H1 (cell line): Measurements from ENCODE around the gene TGFBI. TPM values are rescaled to one million over a fixed set of nuclear protein-coding genes. Genes with fewer than 3 reads are reported as not detected.

ENCODE experiments used
- CTCF ChIA-PET: fragments of 300-600 bp; sonication (Branson Sonifier 250); formaldehyde crosslinking; loops from one replicate; lab custom pipeline; 2021; ENCODE audit not compliant: partially characterized antibody; lab: Charles Lee
- POLR2A ChIA-PET: fragments of 300-600 bp; sonication (Branson Sonifier 250); formaldehyde crosslinking; loops from one replicate; lab custom pipeline; 2021; ENCODE audit warnings: inconsistent platforms; ENCODE audit not compliant: partially characterized antibody; lab: Charles Lee
- DNase-seq, 2 experiments: peaks; one replicate each; pipeline versions ENCODE4 v3.0.0 to v3.0.0-alpha.2; 2010 to 2022; ENCODE audit warnings: low spot score in 2 of 2, low read depth in 1 of 2, mixed read lengths in 1 of 2
- FAIRE-seq: peaks from 2 replicates; lab custom pipeline; 2011; peaks lifted over from hg19 to GRCh38; lab: Jason Lieb, UNC
- H2AFZ ChIP-seq: 2 replicates; pipeline ENCODE4 v1.8.1; 2012; ENCODE audit warnings: low read length, inconsistent platforms
- H2AK5ac ChIP-seq: 2 replicates; pipeline ENCODE4 v1.6.1; 2013; ENCODE audit warnings: low read depth, low read length
- H2BK120ac ChIP-seq: replicated peaks from 2 replicates; pipeline ENCODE3; 2013; ENCODE audit warnings: low read depth, low read length, inconsistent platforms
- H2BK12ac ChIP-seq: 2 replicates; pipeline ENCODE4 v1.6.1; 2013; ENCODE audit warnings: low read depth, low read length
- H2BK15ac ChIP-seq: 2 replicates; pipeline ENCODE4 v1.6.1; 2013; ENCODE audit warnings: low read length
- H2BK20ac ChIP-seq: 2 replicates; pipeline ENCODE4 v1.6.1; 2013; ENCODE audit warnings: low read length
- H2BK5ac ChIP-seq: 2 replicates; pipeline ENCODE4 v1.6.1; 2013; ENCODE audit warnings: low read depth, low read length
- H3K14ac ChIP-seq: 2 replicates; pipeline ENCODE4 v1.6.1; 2013; ENCODE audit warnings: inconsistent platforms; ENCODE audit not compliant: insufficient read length
- H3K18ac ChIP-seq: 2 replicates; pipeline ENCODE4 v1.6.1; 2013; ENCODE audit warnings: low read length; ENCODE audit errors: extremely low read depth
- H3K23ac ChIP-seq: 2 replicates; pipeline ENCODE4 v1.6.1; 2013; ENCODE audit warnings: inconsistent platforms; ENCODE audit not compliant: insufficient read length
- H3K23me2 ChIP-seq: 2 replicates; pipeline ENCODE4 v1.6.1; 2013; ENCODE audit warnings: low read depth, low read length
- H3K27ac ChIP-seq: 2 replicates; pipeline ENCODE4 v1.6.1; 2011; ENCODE audit warnings: low read depth, low read length, inconsistent platforms
- H3K27me3 ChIP-seq, 4 experiments: replicated peaks in 1 of 4; 1 replicate in 1 of 4; 2 replicates in 3 of 4; pipeline versions ENCODE4 v1.6.1 to v1.8.1; 2011 to 2013; ENCODE audit warnings: low read length in 3 of 4, mild to moderate bottlenecking in 3 of 4, inconsistent platforms in 2 of 4, mixed read lengths in 2 of 4, moderate library complexity in 1 of 4; ENCODE audit not compliant: control insufficient read depth in 3 of 4, insufficient read depth in 3 of 4; ENCODE audit errors: extremely low read depth in 1 of 4
- H3K36me3 ChIP-seq, 4 experiments: 2 replicates each; pipeline versions ENCODE4 v1.6.1 to v1.8.1; 2011 to 2013; ENCODE audit warnings: mild to moderate bottlenecking in 4 of 4, low read length in 3 of 4, moderate library complexity in 2 of 4, control low read depth in 1 of 4, inconsistent platforms in 1 of 4; ENCODE audit not compliant: insufficient read depth in 4 of 4, control insufficient read depth in 2 of 4
- H3K4ac ChIP-seq: replicated peaks from 2 replicates; pipeline ENCODE3; 2013; ENCODE audit warnings: low read length, low read depth, mixed read lengths, inconsistent platforms; ENCODE audit not compliant: insufficient read length
- H3K4me1 ChIP-seq, 4 experiments: replicated peaks in 1 of 4; 1 replicate in 1 of 4; 2 replicates in 3 of 4; pipeline versions ENCODE4 v1.6.1 to v1.8.1; 2011 to 2013; ENCODE audit warnings: low read length in 3 of 4, inconsistent platforms in 2 of 4, mixed read lengths in 1 of 4; ENCODE audit not compliant: insufficient read depth in 4 of 4, control insufficient read depth in 3 of 4
- H3K4me2 ChIP-seq, 2 experiments: 2 replicates each; pipeline versions ENCODE4 v1.6.1 to v1.8.1; 2011 to 2013; ENCODE audit warnings: low read depth in 2 of 2, low read length in 2 of 2, control low read depth in 1 of 2, inconsistent platforms in 1 of 2, mild to moderate bottlenecking in 1 of 2; ENCODE audit not compliant: insufficient read depth in 1 of 2
- H3K4me3 ChIP-seq, 4 experiments: fragments of 200-600, 300-600 bp in 1 of 4; sonication (generic), shearing (Covaris generic), sonication (Bioruptor Twin) in 1 of 4; 2 replicates each; pipeline versions ENCODE4 v1.5.1 to v1.8.1; 2011 to 2016; ENCODE audit warnings: low read length in 4 of 4, low read depth in 3 of 4, control low read depth in 2 of 4, inconsistent platforms in 2 of 4, mild to moderate bottlenecking in 2 of 4, mixed read lengths in 1 of 4, moderate library complexity in 1 of 4; ENCODE audit not compliant: insufficient read depth in 2 of 4; ENCODE audit errors: extremely low read depth in 1 of 4
- H3K56ac ChIP-seq: replicated peaks from 2 replicates; pipeline ENCODE3; 2013; ENCODE audit warnings: low read depth, mild to moderate bottlenecking, mixed read lengths, low read length, inconsistent platforms; ENCODE audit not compliant: insufficient read length
- H3K79me1 ChIP-seq: 2 replicates; pipeline ENCODE4 v1.6.1; 2013; ENCODE audit warnings: low read depth, low read length, control low read depth
- H3K79me2 ChIP-seq, 2 experiments: 2 replicates each; pipeline versions ENCODE4 v1.6.1 to v1.8.1; 2012 to 2013; ENCODE audit warnings: low read length in 2 of 2, mild to moderate bottlenecking in 2 of 2, inconsistent platforms in 1 of 2; ENCODE audit not compliant: insufficient read depth in 2 of 2, control insufficient read depth in 1 of 2
- H3K9ac ChIP-seq, 4 experiments: replicated peaks in 1 of 4; 1 replicate in 1 of 4; 2 replicates in 3 of 4; pipeline versions ENCODE4 v1.6.1 to v1.8.1; 2011 to 2013; ENCODE audit warnings: low read depth in 3 of 4, low read length in 3 of 4, control low read depth in 2 of 4, mild to moderate bottlenecking in 2 of 4, moderate library complexity in 2 of 4, inconsistent platforms in 1 of 4; ENCODE audit errors: extremely low read depth in 1 of 4
- H3K9me3 ChIP-seq, 2 experiments: 2 replicates each; pipeline versions ENCODE4 v1.6.1 to v1.8.1; 2012 to 2013; ENCODE audit warnings: mild to moderate bottlenecking in 2 of 2, moderate library complexity in 2 of 2, control low read depth in 1 of 2, inconsistent platforms in 1 of 2, low read depth in 1 of 2, low read length in 1 of 2, mixed read lengths in 1 of 2; ENCODE audit not compliant: insufficient read depth in 2 of 2
- H4K20me1 ChIP-seq, 2 experiments: replicated peaks in 1 of 2; 2 replicates each; pipeline versions ENCODE3 to v1.8.1; 2011 to 2013; ENCODE audit warnings: inconsistent platforms in 2 of 2, low read length in 2 of 2, mild to moderate bottlenecking in 1 of 2; ENCODE audit not compliant: insufficient read depth in 2 of 2, control insufficient read depth in 1 of 2
- H4K5ac ChIP-seq: 2 replicates; pipeline ENCODE4 v1.6.1; 2013; ENCODE audit warnings: low read length, low read depth, mixed read lengths, inconsistent platforms; ENCODE audit not compliant: insufficient read length
- H4K8ac ChIP-seq: 2 replicates; pipeline ENCODE4 v1.8.0; 2013; ENCODE audit warnings: mild to moderate bottlenecking, moderate library complexity, low read length, inconsistent platforms; ENCODE audit not compliant: insufficient read depth; ENCODE audit errors: extremely low read depth
- H4K91ac ChIP-seq: replicated peaks from 2 replicates; pipeline ENCODE3; 2013; ENCODE audit warnings: low read length, mixed read lengths, inconsistent platforms; ENCODE audit not compliant: insufficient read length
- ATF3 ChIP-seq: IDR thresholded peaks from 2 replicates; pipeline ENCODE4 v1.6.1; 2011; ENCODE audit warnings: low read depth, mild to moderate bottlenecking, low read length; ENCODE audit not compliant: insufficient read depth
- BACH1 ChIP-seq: IDR thresholded peaks from 2 replicates; pipeline ENCODE4 v1.6.1; 2012; ENCODE audit warnings: low read length, improper control_type of control experiment
- E2F6 ChIP-seq: IDR thresholded peaks from 2 replicates; pipeline ENCODE4 v1.6.1; 2012; ENCODE audit warnings: inconsistent platforms
- EP300 ChIP-seq, 2 experiments: IDR thresholded peaks; 1 replicate in 1 of 2; 2 replicates in 1 of 2; pipeline ENCODE4 v1.6.1; 2011 to 2012; ENCODE audit warnings: low read depth in 2 of 2, low read length in 2 of 2, mild to moderate bottlenecking in 2 of 2, borderline replicate concordance in 1 of 2, inconsistent platforms in 1 of 2, moderate library complexity in 1 of 2
- EZH2 ChIP-seq: fragments of 200-600 bp; sonication (generic); IDR thresholded peaks from 2 replicates; pipeline ENCODE4 v1.7.1; 2012; ENCODE audit warnings: low read depth, mild to moderate bottlenecking, moderate library complexity, low read length, inconsistent platforms; ENCODE audit not compliant: severe bottlenecking
- FOSL1 ChIP-seq: IDR thresholded peaks from 2 replicates; pipeline ENCODE4 v1.6.1; 2011; ENCODE audit warnings: mild to moderate bottlenecking, low read depth, low read length, moderate library complexity; ENCODE audit not compliant: insufficient read depth
- KDM4A ChIP-seq: IDR thresholded peaks from one replicate; pipeline ENCODE4 v1.7.1; 2012; ENCODE audit warnings: low read depth, mild to moderate bottlenecking, moderate library complexity, low read length, inconsistent platforms; ENCODE audit not compliant: severe bottlenecking
- TAF7 ChIP-seq: optimal IDR thresholded peaks from 2 replicates; pipeline ENCODE3; 2011; ENCODE audit warnings: low read depth, mild to moderate bottlenecking, inconsistent platforms, low read length, moderate library complexity, borderline replicate concordance
- WGBS, 2 experiments: shearing (Covaris generic) in 1 of 2; methylation state at CpG; one replicate each; pipeline versions ENCODE4 v1.1.6 to v1.1.7; 2013 to 2015; ENCODE audit warnings: low lambda C conversion rate in 2 of 2, mixed read lengths in 2 of 2, inconsistent platforms in 1 of 2, low coverage in 1 of 2, missing lambda C conversion rate in 1 of 2; ENCODE audit not compliant: insufficient replicate concordance in 2 of 2, insufficient coverage in 1 of 2, insufficient read length in 1 of 2; ENCODE audit errors: extremely low coverage in 1 of 2, missing lambda C conversion rate in 1 of 2; 5-methylcytosine and 5-hydroxymethylcytosine counted together
- polyA plus RNA-seq, 7 experiments: library from polyadenylated mRNA; depleted of rRNA in 3 of 7; stranded (reverse) in 5 of 7; unstranded in 2 of 7; fragments of >200 nt in 5 of 7; fragments of 200-250 nt in 2 of 7; gene quantifications; 1 replicate in 5 of 7; 2 replicates in 1 of 7; 4 replicates in 1 of 7; pipeline versions ENCODE4 v1.2.1 to v1.2.3, GENCODE V29; 2011 to 2013; ENCODE audit warnings: missing spikeins in 2 of 7, mixed read lengths in 2 of 7
- total RNA-seq: library from RNA; stranded (reverse); fragmentation: NEBNext Ultra II Directional; extraction: Animal tissue kit (Norgen Biotek cat#: 25700); gene quantifications from 2 replicates; pipeline ENCODE4 v1.2.1, GENCODE V29; 2021

Gene TGFBI
- total and polyA plus RNA-seq, 2 of the 8 experiments (the other 6 are each of a cell fraction or from before 2014, with no cell fraction given) = 6.0 to 8.5 TPM

- Histone ChIP-seq H3K36me3 (no peaks in the 10 kb centered on the region), H3K4me3 (no peak overlapping the region), H3K27me3 (no peaks in the 10 kb centered on the region; a peak in 1 of 7 replicates), H3K79me1 (no peaks in the 10 kb centered on the region), H4K5ac (no peak overlapping the region), H3K4me2 (no peak overlapping the region), H2BK120ac (no peak overlapping the region), H3K79me2 (no peaks in the 10 kb centered on the region), H2BK15ac (no peak overlapping the region), H3K9me3 (no peaks in the 10 kb centered on the region), H2BK20ac (no peak overlapping the region), H3K4ac (no peak overlapping the region), H3K9ac (no peak overlapping the region), H2BK12ac (no peak overlapping the region), H3K23ac (no peak overlapping the region), H2AFZ (no peak overlapping the region), H3K23me2 (no peaks in the 10 kb centered on the region), H2BK5ac (no peak overlapping the region), H3K27ac (no peak overlapping the region), H4K20me1 (no peaks in the 10 kb centered on the region), H3K18ac (no peak overlapping the region), H4K91ac (no peak overlapping the region), H4K8ac (no peak overlapping the region), H2AK5ac (no peak overlapping the region), H3K4me1 (no peaks in the 10 kb centered on the region), H3K14ac (no peak overlapping the region), H3K56ac (no peak overlapping the region)
- 88% methylated on average over 10 of the region's 12 CpGs; no CpG with 5 or more reads in 1 of the 2 experiments for WGBS, 2 experiments
- no peak for TF ChIP-seq KDM4A
- no peak for TF ChIP-seq TAF7
- TF ChIP-seq BACH1 = no peak
- no peak for TF ChIP-seq E2F6
- no peak for TF ChIP-seq FOSL1
- no peak for TF ChIP-seq EZH2
- no peak for TF ChIP-seq EP300 (IDR thresholded peaks at IDR 0.05; ENCODE audit: borderline replicate concordance in 1 of 2, low read depth in 2 of 2, low read length in 2 of 2)
- TF ChIP-seq ATF3 = no peak
- DNase-seq (no peak), FAIRE-seq (no peak)
- ChIA-PET CTCF (interaction anchor here (0.7 to 2.8 kb wide), 6 partner anchors 10 to 101 kb away, joined by 3 to 30 read pairs (median 4); no protein-coding TSS in a partner anchor), POLR2A (no interaction called here)
Observed at GRCh38 chr5:136046246-136046645, 17.5 kb downstream of the TGFBI start.
